ENCODE measurements around the gene PAGR1. TPM values are rescaled to one million over a fixed set of nuclear protein-coding genes. Genes with fewer than 3 reads are reported as not detected.

The PAGR1 gene
- polyA plus RNA-seq, 1 of the 3 experiments (the other 2 are of a cell fraction), result 57.7 TPM

DNA sequence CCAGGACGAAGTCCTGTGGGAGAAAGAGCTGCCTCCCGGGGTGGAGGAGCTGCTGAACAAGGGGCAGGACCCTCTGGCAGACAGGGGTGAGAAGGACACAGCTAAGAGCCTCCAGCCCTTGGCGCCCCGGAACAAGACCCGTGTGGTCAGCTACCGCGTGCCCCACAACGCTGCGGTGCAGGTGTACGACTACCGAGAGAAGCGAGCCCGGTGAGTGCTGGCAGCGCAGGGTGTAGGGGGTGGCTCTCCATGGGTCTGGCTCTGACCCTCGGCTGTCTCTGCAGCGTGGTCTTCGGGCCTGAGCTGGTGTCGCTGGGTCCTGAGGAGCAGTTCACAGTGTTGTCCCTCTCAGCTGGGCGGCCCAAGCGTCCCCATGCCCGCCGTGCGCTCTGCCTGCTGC is 25.7 kb downstream of the PAGR1 start:
- ChIA-PET CTCF (interaction anchor here (0.9 to 1.0 kb wide), 2 partner anchors 9 to 27 kb away, joined by 3 read pairs; no protein-coding TSS in a partner anchor), POLR2A (no interaction called here)
- Histone ChIP-seq H3K9me3 (no peaks in the 10 kb centered on the region), H3F3A (replicated peaks; ENCODE audit: insufficient read depth) (peaks cover 9% of the 10 kb centered on the region), H3K9me2 (no peaks in the 10 kb centered on the region), H3K79me2 (ENCODE audit: insufficient read depth) (no peaks in the 10 kb centered on the region), H3K4me2 (no peak overlapping the region), H4K20me1 (ENCODE audit: insufficient read depth) (no peaks in the 10 kb centered on the region), H3K4me3 (ENCODE audit: low read depth in 2 of 2, low read length in 1 of 2) (no peak overlapping the region), H3K9ac (no peak overlapping the region), H2AFZ (ENCODE audit: low read depth) (no peak overlapping the region), H3K27me3 (ENCODE audit: insufficient read depth) (no peaks in the 10 kb centered on the region), H3K36me3 (replicated peaks in 1 of 2; ENCODE audit: control insufficient read depth in 1 of 2, insufficient read depth in 2 of 2, low read length in 1 of 2) (peaks cover 34 to 41% of the 10 kb centered on the region in 2 experiments), H3K27ac (ENCODE audit: low read depth in 2 of 2, low read length in 1 of 2) (no peak overlapping the region), H3K4me1 (ENCODE audit: control insufficient read depth in 1 of 2, insufficient read depth in 2 of 2, low read depth in 1 of 2, low read length in 1 of 2) (no peaks in the 10 kb centered on the region)
- no peak for DNase-seq
- WGBS (ENCODE audit: low lambda C conversion rate), result 99% methylated on average over 15 of the region's 23 CpGs
- TF ChIP-seq, protein P1, sequence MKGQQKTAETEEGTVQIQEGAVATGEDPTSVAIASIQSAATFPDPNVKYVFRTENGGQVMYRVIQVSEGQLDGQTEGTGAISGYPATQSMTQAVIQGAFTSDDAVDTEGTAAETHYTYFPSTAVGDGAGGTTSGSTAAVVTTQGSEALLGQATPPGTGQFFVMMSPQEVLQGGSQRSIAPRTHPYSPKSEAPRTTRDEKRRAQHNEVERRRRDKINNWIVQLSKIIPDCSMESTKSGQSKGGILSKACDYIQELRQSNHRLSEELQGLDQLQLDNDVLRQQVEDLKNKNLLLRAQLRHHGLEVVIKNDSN (IDR thresholded peaks at IDR 0.05; ENCODE audit: borderline replicate concordance, low read depth), result no peak
- TF ChIP-seq EP300 (IDR thresholded peaks at IDR 0.05; ENCODE audit: borderline replicate concordance in 1 of 2, low read depth in 1 of 2, low read length in 1 of 2), result no peak
- no peak for TF ChIP-seq ELF1 (IDR thresholded peaks at IDR 0.05)
- TF ChIP-seq FOXJ3 (CRISPR knock-in tag; IDR thresholded peaks at IDR 0.05), result no peak
- TF ChIP-seq POLR2AphosphoS5 (IDR thresholded peaks at IDR 0.05; ENCODE audit: low read depth, low read length), result no peak
- no peak for TF ChIP-seq TEAD4 (IDR thresholded peaks at IDR 0.05; ENCODE audit: borderline replicate concordance, insufficient read depth)
- no peak for TF ChIP-seq EZH2phosphoT487 (IDR thresholded peaks at IDR 0.05; ENCODE audit: borderline replicate concordance, low read depth)
- TF ChIP-seq CHD2 (IDR thresholded peaks at IDR 0.05; ENCODE audit: low read length, partially characterized antibody), result no peak
- no peak for TF ChIP-seq MEF2A (IDR thresholded peaks at IDR 0.05; ENCODE audit: borderline replicate concordance, low read depth)
- TF ChIP-seq GABPA (IDR thresholded peaks at IDR 0.05; ENCODE audit: low read depth), result no peak
- no peak for TF ChIP-seq FOSL2 (IDR thresholded peaks at IDR 0.05; ENCODE audit: borderline replicate concordance, low read depth)
- no peak for TF ChIP-seq SIN3A (IDR thresholded peaks at IDR 0.05; ENCODE audit: borderline replicate concordance, low read depth, low read length)
- TF ChIP-seq, protein P2, sequence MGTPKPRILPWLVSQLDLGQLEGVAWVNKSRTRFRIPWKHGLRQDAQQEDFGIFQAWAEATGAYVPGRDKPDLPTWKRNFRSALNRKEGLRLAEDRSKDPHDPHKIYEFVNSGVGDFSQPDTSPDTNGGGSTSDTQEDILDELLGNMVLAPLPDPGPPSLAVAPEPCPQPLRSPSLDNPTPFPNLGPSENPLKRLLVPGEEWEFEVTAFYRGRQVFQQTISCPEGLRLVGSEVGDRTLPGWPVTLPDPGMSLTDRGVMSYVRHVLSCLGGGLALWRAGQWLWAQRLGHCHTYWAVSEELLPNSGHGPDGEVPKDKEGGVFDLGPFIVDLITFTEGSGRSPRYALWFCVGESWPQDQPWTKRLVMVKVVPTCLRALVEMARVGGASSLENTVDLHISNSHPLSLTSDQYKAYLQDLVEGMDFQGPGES (IDR thresholded peaks at IDR 0.05; ENCODE audit: low read depth, low read length), result no peak
- no peak for TF ChIP-seq RCOR1 (IDR thresholded peaks at IDR 0.05; ENCODE audit: low read length)
- TF ChIP-seq, protein P3, sequence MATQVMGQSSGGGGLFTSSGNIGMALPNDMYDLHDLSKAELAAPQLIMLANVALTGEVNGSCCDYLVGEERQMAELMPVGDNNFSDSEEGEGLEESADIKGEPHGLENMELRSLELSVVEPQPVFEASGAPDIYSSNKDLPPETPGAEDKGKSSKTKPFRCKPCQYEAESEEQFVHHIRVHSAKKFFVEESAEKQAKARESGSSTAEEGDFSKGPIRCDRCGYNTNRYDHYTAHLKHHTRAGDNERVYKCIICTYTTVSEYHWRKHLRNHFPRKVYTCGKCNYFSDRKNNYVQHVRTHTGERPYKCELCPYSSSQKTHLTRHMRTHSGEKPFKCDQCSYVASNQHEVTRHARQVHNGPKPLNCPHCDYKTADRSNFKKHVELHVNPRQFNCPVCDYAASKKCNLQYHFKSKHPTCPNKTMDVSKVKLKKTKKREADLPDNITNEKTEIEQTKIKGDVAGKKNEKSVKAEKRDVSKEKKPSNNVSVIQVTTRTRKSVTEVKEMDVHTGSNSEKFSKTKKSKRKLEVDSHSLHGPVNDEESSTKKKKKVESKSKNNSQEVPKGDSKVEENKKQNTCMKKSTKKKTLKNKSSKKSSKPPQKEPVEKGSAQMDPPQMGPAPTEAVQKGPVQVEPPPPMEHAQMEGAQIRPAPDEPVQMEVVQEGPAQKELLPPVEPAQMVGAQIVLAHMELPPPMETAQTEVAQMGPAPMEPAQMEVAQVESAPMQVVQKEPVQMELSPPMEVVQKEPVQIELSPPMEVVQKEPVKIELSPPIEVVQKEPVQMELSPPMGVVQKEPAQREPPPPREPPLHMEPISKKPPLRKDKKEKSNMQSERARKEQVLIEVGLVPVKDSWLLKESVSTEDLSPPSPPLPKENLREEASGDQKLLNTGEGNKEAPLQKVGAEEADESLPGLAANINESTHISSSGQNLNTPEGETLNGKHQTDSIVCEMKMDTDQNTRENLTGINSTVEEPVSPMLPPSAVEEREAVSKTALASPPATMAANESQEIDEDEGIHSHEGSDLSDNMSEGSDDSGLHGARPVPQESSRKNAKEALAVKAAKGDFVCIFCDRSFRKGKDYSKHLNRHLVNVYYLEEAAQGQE (IDR thresholded peaks at IDR 0.05; ENCODE audit: low read depth, low read length), result no peak
- TF ChIP-seq, protein P4, sequence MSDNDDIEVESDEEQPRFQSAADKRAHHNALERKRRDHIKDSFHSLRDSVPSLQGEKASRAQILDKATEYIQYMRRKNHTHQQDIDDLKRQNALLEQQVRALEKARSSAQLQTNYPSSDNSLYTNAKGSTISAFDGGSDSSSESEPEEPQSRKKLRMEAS (IDR thresholded peaks at IDR 0.05; ENCODE audit: low read depth), result no peak
- no peak for TF ChIP-seq USF2 (IDR thresholded peaks at IDR 0.05; ENCODE audit: borderline replicate concordance, low read depth, low read length)
- TF ChIP-seq RAD21 (IDR thresholded peaks at IDR 0.05; ENCODE audit: low read length), result no peak
